ENCODE measurements around the gene PIK3R5.

DNA sequence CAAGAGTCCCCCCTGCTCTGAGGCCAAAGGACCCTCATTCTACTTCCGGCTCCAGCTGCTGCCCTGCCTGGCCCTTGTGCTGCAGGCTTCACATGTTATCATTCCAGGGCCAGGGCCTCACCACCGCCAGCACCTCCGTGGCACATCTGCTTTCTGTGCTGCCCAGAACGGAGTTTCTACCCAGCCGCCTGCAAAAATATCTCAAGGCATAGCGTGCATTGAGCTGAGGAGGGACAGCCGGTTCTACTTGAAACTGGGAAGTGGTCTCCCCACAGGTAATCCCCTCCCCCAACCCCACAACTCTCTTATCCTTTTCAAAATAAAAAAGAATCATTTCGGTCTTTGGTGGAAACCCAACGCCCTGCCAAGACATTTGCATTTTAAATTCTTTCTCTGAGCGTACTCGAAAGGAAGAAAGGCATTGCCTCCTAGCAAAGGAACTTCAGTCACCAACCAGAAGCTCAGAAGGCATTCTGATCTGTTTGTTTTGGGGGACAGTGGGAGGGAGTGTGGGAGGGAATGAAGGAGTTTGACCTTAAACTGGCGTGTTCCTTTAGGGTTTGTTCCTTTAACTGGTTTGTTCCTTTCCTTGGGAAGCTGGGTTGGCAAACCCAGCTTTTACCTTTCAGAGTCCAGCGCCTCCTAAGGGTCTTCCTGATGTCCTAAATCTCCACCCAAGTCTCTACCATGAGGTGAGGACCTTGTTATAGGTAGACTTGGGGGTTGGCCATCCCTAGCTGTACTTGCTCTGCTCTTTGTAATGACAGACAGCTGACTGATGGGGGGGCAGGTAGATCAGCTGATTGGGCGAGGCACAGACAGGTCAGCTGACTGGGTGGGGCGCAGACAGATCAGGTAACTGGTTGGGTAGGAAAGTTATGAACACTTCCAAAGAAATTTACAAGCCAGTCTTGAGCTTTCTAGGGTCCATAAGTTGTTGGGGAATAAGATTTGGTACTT lies 64.6 kb downstream of the PIK3R5 start:
- TF ChIP-seq POLR2A (IDR thresholded peaks at IDR 0.05) (no peak), EP300 (IDR thresholded peaks at IDR 0.05) (no peak)
- TF ChIP-seq, protein P1, sequence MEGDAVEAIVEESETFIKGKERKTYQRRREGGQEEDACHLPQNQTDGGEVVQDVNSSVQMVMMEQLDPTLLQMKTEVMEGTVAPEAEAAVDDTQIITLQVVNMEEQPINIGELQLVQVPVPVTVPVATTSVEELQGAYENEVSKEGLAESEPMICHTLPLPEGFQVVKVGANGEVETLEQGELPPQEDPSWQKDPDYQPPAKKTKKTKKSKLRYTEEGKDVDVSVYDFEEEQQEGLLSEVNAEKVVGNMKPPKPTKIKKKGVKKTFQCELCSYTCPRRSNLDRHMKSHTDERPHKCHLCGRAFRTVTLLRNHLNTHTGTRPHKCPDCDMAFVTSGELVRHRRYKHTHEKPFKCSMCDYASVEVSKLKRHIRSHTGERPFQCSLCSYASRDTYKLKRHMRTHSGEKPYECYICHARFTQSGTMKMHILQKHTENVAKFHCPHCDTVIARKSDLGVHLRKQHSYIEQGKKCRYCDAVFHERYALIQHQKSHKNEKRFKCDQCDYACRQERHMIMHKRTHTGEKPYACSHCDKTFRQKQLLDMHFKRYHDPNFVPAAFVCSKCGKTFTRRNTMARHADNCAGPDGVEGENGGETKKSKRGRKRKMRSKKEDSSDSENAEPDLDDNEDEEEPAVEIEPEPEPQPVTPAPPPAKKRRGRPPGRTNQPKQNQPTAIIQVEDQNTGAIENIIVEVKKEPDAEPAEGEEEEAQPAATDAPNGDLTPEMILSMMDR (IDR thresholded peaks at IDR 0.05), result no peak

Data from stomach (tissue), 4 donors.